GM08714 (cell line): ENCODE results near the gene ELFN2.
"Not testable (repeated sequence)": the region's sequence is repeated elsewhere in the genome, so short reads cannot be mapped to it uniquely, and the experiment has no call there.

Experiments used
- H3K4me3 ChIP-seq: fragments of 200-500 bp; sonication (Bioruptor generic); 2 replicates; pipeline ENCODE4 v1.5.1; 2014; ENCODE audit warnings: mild to moderate bottlenecking, low read length, inconsistent platforms
- ZNF274 ChIP-seq: IDR thresholded peaks from 2 replicates; pipeline ENCODE4 v1.6.1; 2012; ENCODE audit warnings: mild to moderate bottlenecking, low read depth, low read length

ELFN2 gene

GRCh38 chr22:37427135-37427710, at the start of gene ELFN2:
Gene ELFN2 (minus strand): TSS chr22:37427479. CDS start chr22:37375534, 51,945 bp downstream.
- no peak for TF ChIP-seq ZNF274
- H3K4me3 ChIP-seq, result no peak within 1 kb of the TSS

- no peak for TF ChIP-seq ZNF274
- H3K4me3 ChIP-seq, result no peak overlapping the region
These were observed 49.4 kb upstream of the ELFN2 start for GRCh38 chr22:37476389-37477329.

GRCh38 chr22:37474447-37475090, 47.3 kb upstream of the ELFN2 start:
- no peak for TF ChIP-seq ZNF274
- no peak overlapping the region for H3K4me3 ChIP-seq

- no peak for TF ChIP-seq ZNF274
- no peak overlapping the region for H3K4me3 ChIP-seq
These were observed 46.2 kb upstream of the ELFN2 start for GRCh38 chr22:37473437-37473946.

GRCh38 chr22:37472418-37473006, 45.2 kb upstream of the ELFN2 start:
- no peak overlapping the region for H3K4me3 ChIP-seq
- no peak for TF ChIP-seq ZNF274

GRCh38 chr22:37471727-37472417, 44.6 kb upstream of the ELFN2 start:
- TF ChIP-seq ZNF274, result no peak
- no peak overlapping the region for H3K4me3 ChIP-seq

GRCh38 chr22:37470087-37470445, 42.8 kb upstream of the ELFN2 start:
- TF ChIP-seq ZNF274, result no peak
- no peak overlapping the region for H3K4me3 ChIP-seq

- no peak for TF ChIP-seq ZNF274
- no peak overlapping the region for H3K4me3 ChIP-seq
These were observed 42.3 kb upstream of the ELFN2 start for GRCh38 chr22:37469416-37470086.

GRCh38 chr22:37468201-37468695, 41.0 kb upstream of the ELFN2 start:
- H3K4me3 ChIP-seq, result not testable (repeated sequence)

GRCh38 chr22:37467391-37467955, 40.2 kb upstream of the ELFN2 start:
- no peak for TF ChIP-seq ZNF274
- H3K4me3 ChIP-seq, result no peak overlapping the region

- no peak for TF ChIP-seq ZNF274
These were observed 36.9 kb upstream of the ELFN2 start for GRCh38 chr22:37464181-37464580.

GRCh38 chr22:37462983-37463382, 35.7 kb upstream of the ELFN2 start:
- H3K4me3 ChIP-seq, result no peak overlapping the region
- TF ChIP-seq ZNF274, result no peak

More at GRCh38 chr22:37464181-37464580, 36.9 kb upstream of the ELFN2 start:
- H3K4me3 ChIP-seq, result no peak overlapping the region

GRCh38 chr22:37462436-37462835, 35.2 kb upstream of the ELFN2 start:
- H3K4me3 ChIP-seq, result no peak overlapping the region
- no peak for TF ChIP-seq ZNF274
